ENCODE measurements around the gene SPN.
"Not testable (repeated sequence)": the region's sequence is repeated elsewhere in the genome, so short reads cannot be mapped to it uniquely, and the experiment has no call there.

SPN gene

GRCh38 chr16:29708917-29709600, 46.0 kb downstream of the SPN start:
- DNase-seq (ENCODE audit: insufficient read length) (no peak), FAIRE-seq (no peak)
- TF ChIP-seq POLR2AphosphoS5 (IDR thresholded peaks at IDR 0.05; ENCODE audit: low read depth, low read length) (no peak), POLR2A (IDR thresholded peaks at IDR 0.05; ENCODE audit: low read depth, low read length) (no peak), TAF1 (IDR thresholded peaks at IDR 0.05; ENCODE audit: borderline replicate concordance, low read depth, low read length) (no peak)

- not testable (repeated sequence) for DNase-seq (ENCODE audit: insufficient read length); FAIRE-seq
These were observed 46.6 kb downstream of the SPN start for GRCh38 chr16:29709657-29710056.

DNA sequence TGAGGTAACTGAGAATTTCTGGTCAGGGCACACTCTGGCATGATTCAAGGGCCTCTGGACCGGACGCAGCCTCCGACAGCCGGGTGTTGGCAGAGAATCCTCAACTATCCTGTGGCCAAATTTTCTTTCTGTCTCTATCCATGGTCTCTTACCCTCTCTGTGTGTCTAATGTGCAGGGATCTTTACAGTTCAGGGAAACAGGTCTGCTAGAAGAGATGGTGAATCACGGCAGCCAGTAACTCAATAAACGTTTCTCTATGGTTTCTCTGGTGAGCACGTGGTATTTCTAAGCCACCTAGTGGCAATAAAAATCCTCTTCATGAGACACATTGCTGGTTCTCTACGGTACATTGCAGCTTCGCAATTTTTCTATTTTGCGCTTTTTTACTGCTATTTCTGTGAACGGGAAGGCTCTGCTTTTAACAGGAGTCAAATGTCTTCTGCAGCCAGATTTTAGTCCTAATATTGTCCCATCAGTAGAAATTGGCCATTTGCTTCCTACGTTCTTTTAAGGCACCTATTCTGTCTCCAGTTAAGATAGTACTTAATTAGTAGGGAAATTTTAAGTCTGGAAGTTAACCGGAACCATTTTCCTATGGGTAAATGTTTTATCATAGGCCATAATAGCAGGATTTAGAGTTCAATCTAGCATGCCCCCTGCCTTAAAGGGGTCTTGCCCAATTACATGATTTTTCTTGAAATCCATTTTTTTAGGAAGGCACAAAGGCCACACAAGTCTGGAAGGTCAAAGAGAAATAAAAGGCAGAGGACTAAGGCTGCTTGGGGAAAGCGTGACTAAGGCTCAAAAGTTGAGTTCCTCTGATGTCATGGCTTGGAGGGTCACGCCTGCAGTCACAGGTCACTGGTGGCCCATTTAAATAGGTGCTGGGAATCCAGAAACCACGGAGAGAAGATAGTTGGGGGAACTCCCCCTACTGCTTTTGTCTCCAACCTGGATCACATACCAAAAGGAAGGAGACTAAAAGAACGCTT, 47.5 kb downstream of the SPN start:
- no peak for DNase-seq (ENCODE audit: insufficient read length)
- peak; percentile 65 for FAIRE-seq
- TF ChIP-seq TAF1 (IDR thresholded peaks at IDR 0.05; ENCODE audit: borderline replicate concordance, low read depth, low read length) = no peak
- no peak for TF ChIP-seq POLR2AphosphoS5 (IDR thresholded peaks at IDR 0.05; ENCODE audit: low read depth, low read length)
- no peak for TF ChIP-seq POLR2A (IDR thresholded peaks at IDR 0.05; ENCODE audit: low read depth, low read length)

DNA sequence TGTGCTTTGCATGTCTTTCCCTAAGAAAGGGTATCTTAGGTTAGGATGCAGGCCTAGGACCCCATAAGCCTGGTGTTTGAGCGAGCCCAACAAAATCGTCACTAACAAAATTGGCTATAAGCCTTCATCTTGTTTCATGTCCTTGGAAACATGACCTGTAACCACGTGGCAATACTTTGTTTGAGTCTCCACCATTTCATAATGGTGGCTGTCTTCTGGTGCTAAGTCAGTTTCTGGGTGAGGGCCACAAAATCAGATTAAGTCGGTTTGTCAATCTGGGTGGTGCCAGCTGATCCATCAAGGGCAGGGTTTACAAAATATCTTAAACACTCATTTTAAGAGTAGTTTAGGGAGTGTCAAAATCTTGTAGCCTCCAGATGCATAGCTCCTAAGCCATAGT, 49.8 kb downstream of the SPN start:
- TF ChIP-seq TAF1 (IDR thresholded peaks at IDR 0.05; ENCODE audit: borderline replicate concordance, low read depth, low read length) (no peak), POLR2AphosphoS5 (IDR thresholded peaks at IDR 0.05; ENCODE audit: low read depth, low read length) (no peak), POLR2A (IDR thresholded peaks at IDR 0.05; ENCODE audit: low read depth, low read length) (no peak)
- no peak for FAIRE-seq
- no peak for DNase-seq (ENCODE audit: insufficient read length)

DNA sequence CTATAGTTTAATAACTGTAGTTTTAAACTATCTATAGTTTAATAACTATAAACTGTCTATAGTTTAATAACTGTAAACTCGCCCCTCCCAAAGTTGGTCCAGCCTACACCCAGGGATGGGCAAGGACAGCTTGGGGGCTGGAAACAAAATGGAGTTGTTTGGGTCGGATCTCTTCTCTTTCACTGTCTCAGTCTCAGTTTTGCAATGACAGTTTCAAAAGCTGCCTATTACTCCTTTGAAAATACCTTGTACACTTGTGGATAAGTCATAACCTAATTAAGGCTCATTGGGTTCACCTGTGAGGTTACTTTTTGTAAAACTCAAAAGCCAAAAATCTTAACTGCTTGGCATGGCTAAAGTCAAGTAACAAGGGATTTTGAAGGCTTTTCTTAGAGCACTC, 51.3 kb downstream of the SPN start:
- FAIRE-seq (no peak), DNase-seq (ENCODE audit: insufficient read length) (no peak)

DNA sequence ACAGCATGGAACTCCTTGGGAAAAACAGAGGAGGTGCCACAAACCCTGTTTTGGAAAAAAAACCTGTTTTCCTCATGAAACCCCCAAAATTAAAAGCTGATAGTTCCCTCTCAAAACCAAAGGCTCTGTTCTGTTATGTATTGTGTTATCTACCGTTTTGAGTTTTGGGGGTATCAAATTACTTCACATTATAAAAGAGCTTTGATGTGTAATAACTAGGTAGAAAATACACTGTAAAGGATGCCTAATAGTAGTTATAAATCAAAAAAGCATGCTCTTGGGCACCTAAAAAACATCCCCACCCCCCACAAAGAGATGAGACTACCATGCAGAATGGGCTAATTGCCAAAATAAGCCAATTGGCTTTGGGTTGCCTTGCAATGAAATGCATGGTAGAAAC, 51.9 kb downstream of the SPN start:
- TF ChIP-seq TAF1 (IDR thresholded peaks at IDR 0.05; ENCODE audit: borderline replicate concordance, low read depth, low read length) (no peak), POLR2A (IDR thresholded peaks at IDR 0.05; ENCODE audit: low read depth, low read length) (no peak), POLR2AphosphoS5 (IDR thresholded peaks at IDR 0.05; ENCODE audit: low read depth, low read length) (no peak)
- DNase-seq (ENCODE audit: insufficient read length) = no peak
- FAIRE-seq = no peak

More for the DNA sequence above, 51.3 kb downstream of the SPN start:
- TF ChIP-seq POLR2AphosphoS5 (IDR thresholded peaks at IDR 0.05; ENCODE audit: low read depth, low read length) (no peak), TAF1 (IDR thresholded peaks at IDR 0.05; ENCODE audit: borderline replicate concordance, low read depth, low read length) (no peak), POLR2A (IDR thresholded peaks at IDR 0.05; ENCODE audit: low read depth, low read length) (no peak)

GRCh38 chr16:29717113-29717512, 54.1 kb downstream of the SPN start:
- TF ChIP-seq POLR2A (IDR thresholded peaks at IDR 0.05; ENCODE audit: low read depth, low read length) (no peak), TAF1 (IDR thresholded peaks at IDR 0.05; ENCODE audit: borderline replicate concordance, low read depth, low read length) (no peak), POLR2AphosphoS5 (IDR thresholded peaks at IDR 0.05; ENCODE audit: low read depth, low read length) (no peak)
- DNase-seq (ENCODE audit: insufficient read length) = no peak
- no peak for FAIRE-seq

DNA sequence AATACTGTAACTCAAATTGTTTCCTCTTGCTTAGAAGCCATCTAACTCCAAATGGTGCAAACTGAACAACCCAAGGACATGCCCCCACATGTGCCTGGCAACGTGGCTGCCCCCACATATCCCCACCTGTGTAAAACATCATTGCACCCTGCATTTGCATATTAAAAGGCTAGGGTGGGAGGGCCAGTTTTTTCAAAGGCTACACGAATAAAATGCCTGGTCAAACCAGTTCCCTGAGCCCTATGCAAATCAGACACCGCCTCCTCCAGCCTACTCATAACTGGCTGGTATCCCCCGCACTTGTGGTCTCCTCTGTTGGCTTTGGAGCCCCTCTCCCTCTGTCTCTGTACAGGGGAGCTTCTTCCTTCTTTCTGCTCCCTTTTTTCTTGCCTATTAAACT, 56.0 kb downstream of the SPN start:
- FAIRE-seq = no peak
- DNase-seq (ENCODE audit: insufficient read length) = no peak
- TF ChIP-seq TAF1 (IDR thresholded peaks at IDR 0.05; ENCODE audit: borderline replicate concordance, low read depth, low read length) (no peak), POLR2A (IDR thresholded peaks at IDR 0.05; ENCODE audit: low read depth, low read length) (no peak), POLR2AphosphoS5 (IDR thresholded peaks at IDR 0.05; ENCODE audit: low read depth, low read length) (no peak)

Measured in GM12892 (cell line).